AG10803 (cell line): ENCODE data around the gene KRT16.

Source experiments
- DNase-seq: peaks from one replicate; pipeline ENCODE4 v3.0.0; 2010; ENCODE audit warnings: low read depth
- H3K4me3 ChIP-seq: 2 replicates; pipeline ENCODE4 v1.5.1; 2011; ENCODE audit warnings: mild to moderate bottlenecking, low read length, control low read depth
- TF ChIP-seq, protein P1 (sequence below): conservative IDR thresholded peaks from 2 replicates; pipeline ENCODE4 v1.5.1; 2011; ENCODE audit warnings: mild to moderate bottlenecking, low read length, control low read depth, inconsistent platforms

Gene KRT16

DNA sequence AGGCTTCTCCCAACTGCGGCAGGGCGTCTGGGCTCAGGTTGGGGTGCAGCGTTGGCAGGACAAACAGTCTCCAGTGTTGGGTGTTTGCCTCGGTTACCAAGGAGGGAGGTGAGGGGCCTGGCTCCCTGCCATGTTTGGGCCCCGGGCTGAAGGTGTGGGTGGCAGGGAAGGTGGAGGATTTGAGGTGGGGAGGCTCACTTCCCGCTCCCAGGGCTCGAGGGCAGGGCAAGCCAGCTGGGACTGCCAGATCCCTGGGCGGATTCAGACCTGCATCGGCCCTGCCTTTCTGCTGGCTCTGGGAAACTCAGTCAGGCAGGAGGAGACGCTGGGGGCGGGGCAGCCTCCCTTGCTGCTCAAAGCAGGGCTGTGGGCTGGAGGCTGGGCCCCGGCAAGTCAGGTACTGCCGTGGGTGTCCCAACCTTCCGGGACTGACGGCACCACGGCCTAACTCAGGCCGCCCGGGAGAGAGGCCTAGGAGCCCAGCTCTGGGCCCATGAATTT, 43.1 kb upstream of the KRT16 start:
- H3K4me3 ChIP-seq, result no peak overlapping the region
- no peak for DNase-seq
- TF ChIP-seq, protein P1, sequence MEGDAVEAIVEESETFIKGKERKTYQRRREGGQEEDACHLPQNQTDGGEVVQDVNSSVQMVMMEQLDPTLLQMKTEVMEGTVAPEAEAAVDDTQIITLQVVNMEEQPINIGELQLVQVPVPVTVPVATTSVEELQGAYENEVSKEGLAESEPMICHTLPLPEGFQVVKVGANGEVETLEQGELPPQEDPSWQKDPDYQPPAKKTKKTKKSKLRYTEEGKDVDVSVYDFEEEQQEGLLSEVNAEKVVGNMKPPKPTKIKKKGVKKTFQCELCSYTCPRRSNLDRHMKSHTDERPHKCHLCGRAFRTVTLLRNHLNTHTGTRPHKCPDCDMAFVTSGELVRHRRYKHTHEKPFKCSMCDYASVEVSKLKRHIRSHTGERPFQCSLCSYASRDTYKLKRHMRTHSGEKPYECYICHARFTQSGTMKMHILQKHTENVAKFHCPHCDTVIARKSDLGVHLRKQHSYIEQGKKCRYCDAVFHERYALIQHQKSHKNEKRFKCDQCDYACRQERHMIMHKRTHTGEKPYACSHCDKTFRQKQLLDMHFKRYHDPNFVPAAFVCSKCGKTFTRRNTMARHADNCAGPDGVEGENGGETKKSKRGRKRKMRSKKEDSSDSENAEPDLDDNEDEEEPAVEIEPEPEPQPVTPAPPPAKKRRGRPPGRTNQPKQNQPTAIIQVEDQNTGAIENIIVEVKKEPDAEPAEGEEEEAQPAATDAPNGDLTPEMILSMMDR, result no peak

DNA sequence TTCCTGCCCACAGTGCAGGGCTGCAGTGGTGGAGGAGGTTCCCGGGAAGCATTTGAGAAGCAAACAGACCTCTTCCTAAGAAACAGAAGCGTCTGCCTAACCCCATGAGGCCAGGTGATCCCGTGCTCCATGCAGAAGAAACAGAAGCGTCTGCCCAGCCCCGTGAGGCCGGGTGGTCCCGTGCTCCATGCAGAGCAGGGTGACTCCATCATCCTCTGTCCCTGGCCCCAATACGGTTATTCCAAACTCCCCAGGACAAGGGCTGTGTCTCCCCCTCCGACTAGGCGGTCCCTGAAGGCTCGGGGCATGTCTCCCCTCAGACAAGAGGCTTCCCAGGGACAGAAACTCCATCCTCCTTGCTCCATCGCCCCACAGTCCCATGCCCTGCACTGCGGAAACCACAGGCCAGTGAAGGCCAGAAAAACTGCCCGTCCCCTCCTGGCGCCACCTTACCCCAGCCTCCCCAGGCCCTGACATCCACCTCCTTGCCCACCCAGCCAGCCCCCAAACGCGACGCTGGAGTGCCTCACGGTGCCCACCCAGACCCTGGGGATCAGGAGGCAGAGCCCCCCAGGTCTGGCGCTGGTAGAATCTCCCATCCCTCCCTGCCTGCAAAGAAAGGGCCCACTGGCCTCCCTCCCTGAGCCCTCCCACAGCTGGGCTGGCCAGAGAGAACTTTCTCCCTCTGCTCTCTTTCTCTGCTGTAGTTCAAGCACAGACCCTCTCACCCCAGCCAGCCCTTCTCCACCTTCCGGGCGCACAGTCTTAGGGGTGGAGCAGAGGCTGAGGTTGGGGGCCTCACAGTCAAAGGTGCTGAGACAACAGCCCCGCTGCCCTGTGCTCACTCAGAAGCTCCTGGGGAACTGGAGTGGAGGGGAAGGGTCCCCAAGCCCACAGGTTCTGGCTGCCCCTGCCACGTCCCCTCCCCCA, 42.4 kb upstream of the KRT16 start:
- no peak for DNase-seq
- TF ChIP-seq, protein P1, result no peak
- no peak overlapping the region for H3K4me3 ChIP-seq

DNA sequence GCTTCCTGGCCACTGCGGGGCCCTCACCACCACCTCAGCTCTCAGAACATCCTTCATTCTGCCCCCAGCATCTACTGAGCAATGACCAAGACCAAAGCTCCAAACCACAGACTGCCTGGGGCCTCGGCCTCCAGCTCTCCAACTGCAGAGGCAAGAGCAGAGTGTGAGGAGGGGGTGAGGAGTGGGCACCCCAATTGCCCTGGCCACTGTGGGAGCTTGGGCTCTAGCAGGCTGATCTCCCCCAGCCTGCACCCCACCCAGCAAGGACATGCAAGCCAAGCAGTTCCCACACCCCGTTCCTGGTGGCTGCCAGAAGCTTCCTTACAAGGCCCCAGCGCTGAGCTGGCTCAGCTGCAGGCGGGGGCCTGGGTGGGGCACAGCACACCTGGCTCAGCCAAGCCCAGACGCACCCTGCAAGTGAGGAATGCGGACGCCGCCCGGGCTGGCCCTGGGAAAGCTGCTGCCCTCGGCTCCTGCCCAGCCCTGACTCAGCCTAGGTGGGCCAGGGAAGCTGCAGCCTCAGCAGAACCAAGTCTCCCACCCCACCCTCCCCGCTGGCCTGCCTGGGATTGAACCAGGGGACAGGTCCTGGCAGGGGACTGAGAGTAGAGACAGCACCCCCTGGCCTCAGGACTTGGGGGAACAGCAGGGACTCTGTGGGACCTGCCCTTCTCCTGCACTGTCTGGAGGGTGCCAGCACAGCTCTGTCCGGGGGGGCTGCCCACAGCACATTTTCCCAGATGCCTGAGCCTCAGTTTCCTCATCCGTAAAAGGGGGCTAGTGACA, 41.5 kb upstream of the KRT16 start:
- no peak for DNase-seq
- no peak overlapping the region for H3K4me3 ChIP-seq
- TF ChIP-seq, protein P1, result no peak

DNA sequence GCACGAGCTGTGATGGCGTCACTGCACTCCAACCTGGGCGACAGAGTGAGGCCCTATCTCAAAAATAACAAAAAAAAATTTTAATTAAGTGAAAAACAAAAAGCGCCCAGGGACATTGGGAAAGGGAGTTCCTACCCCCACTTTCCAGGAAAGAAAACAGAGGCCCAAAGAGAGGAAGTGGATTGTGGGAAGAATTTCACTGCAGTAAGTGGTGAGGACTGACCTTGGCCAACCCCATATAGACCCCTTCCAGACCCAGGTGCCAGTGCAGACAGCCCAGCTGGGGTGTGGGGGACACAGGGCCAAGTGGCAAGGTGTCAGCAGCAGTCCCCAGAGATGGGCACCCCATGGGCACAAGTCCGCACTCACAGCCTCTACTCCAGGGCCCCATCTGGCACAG, 40.9 kb upstream of the KRT16 start:
- H3K4me3 ChIP-seq, result no peak overlapping the region
- TF ChIP-seq, protein P1, result no peak
- DNase-seq, result no peak

DNA sequence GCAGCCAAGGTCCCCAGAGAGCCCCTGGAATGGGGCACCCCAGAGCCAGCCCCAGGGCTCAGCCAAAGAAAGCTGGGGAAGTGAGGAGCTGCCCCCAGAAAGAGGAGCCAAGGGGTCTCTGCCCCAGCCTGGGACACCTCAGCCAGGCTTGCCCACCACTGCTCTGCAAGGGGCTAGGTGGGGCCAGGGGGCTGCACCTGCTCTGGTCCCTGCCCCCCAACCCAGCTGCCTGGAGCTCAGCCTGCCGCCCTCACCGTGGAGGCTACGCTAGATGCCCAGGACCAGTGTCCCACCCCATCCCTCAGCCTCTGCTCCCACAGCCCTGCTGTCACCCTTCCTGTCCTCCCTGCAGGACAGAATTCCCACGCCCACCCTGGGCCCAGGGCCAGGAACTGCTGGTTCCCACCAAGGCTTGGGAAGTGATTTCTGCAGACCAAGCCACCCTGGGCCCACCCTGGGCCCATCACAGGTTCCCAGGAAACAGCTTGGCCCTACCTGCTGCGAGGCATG, 39.9 kb upstream of the KRT16 start:
- DNase-seq, result no peak
- TF ChIP-seq, protein P1, result no peak
- H3K4me3 ChIP-seq, result no peak overlapping the region

DNA sequence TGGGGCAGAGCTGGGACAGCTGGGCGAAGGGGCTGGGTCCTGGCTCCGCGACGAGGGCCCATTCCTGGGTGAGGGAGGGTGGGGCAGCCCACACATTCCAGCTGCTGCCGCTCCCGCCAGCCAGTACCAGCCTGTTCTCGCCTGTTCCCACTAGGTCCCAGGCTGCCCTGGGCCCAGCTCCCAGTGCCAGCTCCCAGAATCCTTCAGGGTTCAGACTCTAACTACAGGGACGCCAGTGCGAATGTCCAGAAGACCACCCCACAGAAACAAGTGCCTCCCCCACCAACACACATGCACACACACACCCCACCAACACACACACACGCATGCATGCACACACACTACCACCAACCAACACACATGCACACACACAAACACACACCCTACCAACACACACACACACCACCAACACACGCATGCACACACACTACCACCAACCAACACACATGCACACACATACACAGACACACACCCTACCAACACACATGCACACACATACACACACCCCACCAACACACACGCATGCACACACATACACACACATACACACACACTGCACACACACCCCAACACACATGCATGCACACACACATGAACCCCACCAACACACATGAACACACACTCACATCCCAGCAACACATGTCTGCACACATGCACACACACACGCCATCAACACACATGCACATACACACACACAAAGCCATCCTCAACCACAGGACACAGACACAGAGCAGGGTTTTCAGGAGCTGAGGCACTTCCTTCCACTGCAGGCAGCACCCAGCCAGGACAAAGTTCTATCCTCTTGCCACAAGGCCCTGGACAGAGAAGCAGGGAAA, 39.3 kb upstream of the KRT16 start:
- DNase-seq, result peak; percentile 26
- TF ChIP-seq, protein P1, result no peak
- no peak overlapping the region for H3K4me3 ChIP-seq
